Measurements from ENCODE around the gene MRPL3.

The MRPL3 gene

GRCh38 chr3:131454501-131454900, 48.3 kb downstream of the MRPL3 start:
- no peak overlapping the region for H3K27ac ChIP-seq (replicated peaks)
- no peak for DNase-seq (ENCODE audit: low read depth in 1 of 2, low spot score in 1 of 2)
- TF ChIP-seq SPI1 (IDR thresholded peaks at IDR 0.05; ENCODE audit: borderline replicate concordance, low read depth) (no peak), POLR2AphosphoS5 (IDR thresholded peaks at IDR 0.05; ENCODE audit: low read depth) (no peak), GABPA (IDR thresholded peaks at IDR 0.05; ENCODE audit: low read depth) (no peak), CTCF (IDR thresholded peaks at IDR 0.05; ENCODE audit: insufficient read depth, low read length) (no peak), REST (IDR thresholded peaks at IDR 0.05; ENCODE audit: insufficient replicate concordance, low read depth) (no peak)
- H3K4me3 ChIP-seq (replicated peaks; ENCODE audit: insufficient read depth, low read length): no peak overlapping the region
- H3K27me3 ChIP-seq (ENCODE audit: insufficient read depth, poor library complexity, severe bottlenecking): no peaks in the 10 kb centered on the region

GRCh38 chr3:131453533-131453932, 49.2 kb downstream of the MRPL3 start:
- no peak for DNase-seq (ENCODE audit: low read depth in 1 of 2, low spot score in 1 of 2)
- Histone ChIP-seq H3K27me3 (ENCODE audit: insufficient read depth, poor library complexity, severe bottlenecking) (no peaks in the 10 kb centered on the region), H3K4me3 (replicated peaks; ENCODE audit: insufficient read depth, low read length) (no peak overlapping the region), H3K27ac (replicated peaks) (no peak overlapping the region)
- TF ChIP-seq SPI1 (IDR thresholded peaks at IDR 0.05; ENCODE audit: borderline replicate concordance, low read depth) (no peak), REST (IDR thresholded peaks at IDR 0.05; ENCODE audit: insufficient replicate concordance, low read depth) (no peak), CTCF (IDR thresholded peaks at IDR 0.05; ENCODE audit: insufficient read depth, low read length) (no peak), POLR2AphosphoS5 (IDR thresholded peaks at IDR 0.05; ENCODE audit: low read depth) (no peak), GABPA (IDR thresholded peaks at IDR 0.05; ENCODE audit: low read depth) (no peak)

GRCh38 chr3:131447349-131447748, 55.4 kb downstream of the MRPL3 start:
- no peak for TF ChIP-seq CTCF (IDR thresholded peaks at IDR 0.05; ENCODE audit: insufficient read depth, low read length)
- no peak for TF ChIP-seq SPI1 (IDR thresholded peaks at IDR 0.05; ENCODE audit: borderline replicate concordance, low read depth)
- no peak for TF ChIP-seq REST (IDR thresholded peaks at IDR 0.05; ENCODE audit: insufficient replicate concordance, low read depth)
- TF ChIP-seq POLR2AphosphoS5 (IDR thresholded peaks at IDR 0.05; ENCODE audit: low read depth): no peak
- no peak for TF ChIP-seq GABPA (IDR thresholded peaks at IDR 0.05; ENCODE audit: low read depth)
- Histone ChIP-seq H3K4me3 (replicated peaks; ENCODE audit: insufficient read depth, low read length) (no peak overlapping the region), H3K27me3 (ENCODE audit: insufficient read depth, poor library complexity, severe bottlenecking) (no peaks in the 10 kb centered on the region), H3K27ac (replicated peaks) (no peak overlapping the region)
- DNase-seq (ENCODE audit: low read depth in 1 of 2, low spot score in 1 of 2): no peak
